ENCODE results near the gene FAM184B. TPM values are rescaled to one million over a fixed set of nuclear protein-coding genes. Genes with fewer than 3 reads are reported as not detected.

Gene FAM184B
- total RNA-seq, 1 experiment from 2014 or later = 0.17 TPM

- TF ChIP-seq CTCF (IDR thresholded peaks at IDR 0.05) = no peak
These were observed 113.7 kb downstream of the FAM184B start (continued) for GRCh38 chr4:17667653-17668201.

GRCh38 chr4:17667253-17667652, 114.2 kb downstream of the FAM184B start:
- CTCF ChIA-PET = interaction anchor here (1.1 kb wide), 1 partner anchor 18 kb away, joined by 3 read pairs; no protein-coding TSS in a partner anchor
- TF ChIP-seq JAZF1 (CRISPR knock-in tag; IDR thresholded peaks at IDR 0.05) = no peak
- no peak for TF ChIP-seq ZNF219 (CRISPR knock-in tag; IDR thresholded peaks at IDR 0.05; ENCODE audit: borderline replicate concordance)
- no peak for TF ChIP-seq ZNF232 (CRISPR knock-in tag; IDR thresholded peaks at IDR 0.05)
- TF ChIP-seq CBFB (CRISPR knock-in tag; IDR thresholded peaks at IDR 0.05; ENCODE audit: low read depth) = no peak
- no peak for TF ChIP-seq ZNF396 (CRISPR knock-in tag; IDR thresholded peaks at IDR 0.05; ENCODE audit: borderline replicate concordance)
- TF ChIP-seq ELF4 (CRISPR knock-in tag; IDR thresholded peaks at IDR 0.05; ENCODE audit: low read depth) = no peak
- no peak for TF ChIP-seq ZNF263 (CRISPR knock-in tag; IDR thresholded peaks at IDR 0.05; ENCODE audit: low read depth)
- no peak for TF ChIP-seq MYBL2 (CRISPR knock-in tag; IDR thresholded peaks at IDR 0.05)
- TF ChIP-seq, protein P1, sequence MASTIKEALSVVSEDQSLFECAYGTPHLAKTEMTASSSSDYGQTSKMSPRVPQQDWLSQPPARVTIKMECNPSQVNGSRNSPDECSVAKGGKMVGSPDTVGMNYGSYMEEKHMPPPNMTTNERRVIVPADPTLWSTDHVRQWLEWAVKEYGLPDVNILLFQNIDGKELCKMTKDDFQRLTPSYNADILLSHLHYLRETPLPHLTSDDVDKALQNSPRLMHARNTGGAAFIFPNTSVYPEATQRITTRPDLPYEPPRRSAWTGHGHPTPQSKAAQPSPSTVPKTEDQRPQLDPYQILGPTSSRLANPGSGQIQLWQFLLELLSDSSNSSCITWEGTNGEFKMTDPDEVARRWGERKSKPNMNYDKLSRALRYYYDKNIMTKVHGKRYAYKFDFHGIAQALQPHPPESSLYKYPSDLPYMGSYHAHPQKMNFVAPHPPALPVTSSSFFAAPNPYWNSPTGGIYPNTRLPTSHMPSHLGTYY (CRISPR knock-in tag; IDR thresholded peaks at IDR 0.05) = no peak
- TF ChIP-seq ZNF532 (CRISPR knock-in tag; IDR thresholded peaks at IDR 0.05; ENCODE audit: borderline replicate concordance) = no peak
- no peak for TF ChIP-seq NFYB (CRISPR knock-in tag; conservative IDR thresholded peaks at IDR 0.05; ENCODE audit: low read depth)
- no peak for TF ChIP-seq KAT7 (CRISPR knock-in tag; IDR thresholded peaks at IDR 0.05; ENCODE audit: borderline replicate concordance)
- no peak for TF ChIP-seq TEAD1 (CRISPR knock-in tag; IDR thresholded peaks at IDR 0.05)
- TF ChIP-seq SOX15 (CRISPR knock-in tag; IDR thresholded peaks at IDR 0.05) = no peak
- no peak for TF ChIP-seq NFATC4 (CRISPR knock-in tag; IDR thresholded peaks at IDR 0.05)
- TF ChIP-seq CREB1 (CRISPR knock-in tag; IDR thresholded peaks at IDR 0.05) = no peak
- Mint-ChIP-seq H3K4me3 (no peak overlapping the region), H3K4me1 (peaks cover 5% of the 10 kb centered on the region; the same call in 1 of the 2 replicates), H3K9me3 (peaks cover 16% of the 10 kb centered on the region), H3K36me3 (peaks cover 5% of the 10 kb centered on the region; the same call in 1 of the 2 replicates), H3K27ac (no peak overlapping the region), H3K27me3 (ENCODE audit: low read depth) (peaks cover 7% of the 10 kb centered on the region)
- no peak for DNase-seq (ENCODE audit: low spot score)
- POLR2A ChIA-PET = no interaction called here
- ATAC-seq = no peak

GRCh38 chr4:17665852-17666251, 115.6 kb downstream of the FAM184B start:
- ChIA-PET CTCF (no interaction called here), POLR2A (no interaction called here)
- TF ChIP-seq ZBTB21 (CRISPR knock-in tag; IDR thresholded peaks at IDR 0.05; ENCODE audit: borderline replicate concordance) (no peak), ZNF425 (CRISPR knock-in tag; conservative IDR thresholded peaks at IDR 0.05) (no peak), ZNF423 (CRISPR knock-in tag; IDR thresholded peaks at IDR 0.05) (no peak), RORB (CRISPR knock-in tag; IDR thresholded peaks at IDR 0.05) (no peak), MYBL2 (CRISPR knock-in tag; IDR thresholded peaks at IDR 0.05) (no peak)
- TF ChIP-seq, protein P2, sequence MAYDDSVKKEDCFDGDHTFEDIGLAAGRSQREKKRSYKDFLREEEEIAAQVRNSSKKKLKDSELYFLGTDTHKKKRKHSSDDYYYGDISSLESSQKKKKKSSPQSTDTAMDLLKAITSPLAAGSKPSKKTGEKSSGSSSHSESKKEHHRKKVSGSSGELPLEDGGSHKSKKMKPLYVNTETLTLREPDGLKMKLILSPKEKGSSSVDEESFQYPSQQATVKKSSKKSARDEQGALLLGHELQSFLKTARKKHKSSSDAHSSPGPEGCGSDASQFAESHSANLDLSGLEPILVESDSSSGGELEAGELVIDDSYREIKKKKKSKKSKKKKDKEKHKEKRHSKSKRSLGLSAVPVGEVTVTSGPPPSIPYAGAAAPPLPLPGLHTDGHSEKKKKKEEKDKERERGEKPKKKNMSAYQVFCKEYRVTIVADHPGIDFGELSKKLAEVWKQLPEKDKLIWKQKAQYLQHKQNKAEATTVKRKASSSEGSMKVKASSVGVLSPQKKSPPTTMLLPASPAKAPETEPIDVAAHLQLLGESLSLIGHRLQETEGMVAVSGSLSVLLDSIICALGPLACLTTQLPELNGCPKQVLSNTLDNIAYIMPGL (CRISPR knock-in tag; IDR thresholded peaks at IDR 0.05) = no peak
- TF ChIP-seq, protein P3, sequence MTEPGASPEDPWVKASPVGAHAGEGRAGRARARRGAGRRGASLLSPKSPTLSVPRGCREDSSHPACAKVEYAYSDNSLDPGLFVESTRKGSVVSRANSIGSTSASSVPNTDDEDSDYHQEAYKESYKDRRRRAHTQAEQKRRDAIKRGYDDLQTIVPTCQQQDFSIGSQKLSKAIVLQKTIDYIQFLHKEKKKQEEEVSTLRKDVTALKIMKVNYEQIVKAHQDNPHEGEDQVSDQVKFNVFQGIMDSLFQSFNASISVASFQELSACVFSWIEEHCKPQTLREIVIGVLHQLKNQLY (CRISPR knock-in tag; IDR thresholded peaks at IDR 0.05) = no peak

More at GRCh38 chr4:17665852-17666251, 115.6 kb downstream of the FAM184B start:
- Mint-ChIP-seq H3K36me3 (no peaks in the 10 kb centered on the region), H3K4me3 (no peak overlapping the region), H3K27me3 (ENCODE audit: low read depth) (no peaks in the 10 kb centered on the region; the same call in 1 of the 2 replicates), H3K27ac (no peak overlapping the region; the same call in 1 of the 2 replicates), H3K4me1 (peaks cover 5% of the 10 kb centered on the region; the same call in 1 of the 2 replicates), H3K9me3 (peaks cover 5% of the 10 kb centered on the region; the same call in 1 of the 2 replicates)
- ATAC-seq (no peak), DNase-seq (ENCODE audit: low spot score) (no peak)

All from WTC11 (cell line).